ENCODE data around the gene CDK5RAP2. TPM values are rescaled to one million over a fixed set of nuclear protein-coding genes. Genes with fewer than 3 reads are reported as not detected.

CDK5RAP2 gene
- total RNA-seq, 1 experiment from 2014 or later, result 56.4 TPM

- H3K27ac ChIP-seq (ENCODE audit: insufficient read length, low read depth, low read length), result no peak overlapping the region
- no peaks in the 10 kb centered on the region for H3K4me1 ChIP-seq (ENCODE audit: insufficient read depth, low read length)
- H2BK120ac ChIP-seq (ENCODE audit: low read depth, low read length, poor library complexity, severe bottlenecking), result no peak overlapping the region
- H2AK5ac ChIP-seq (ENCODE audit: insufficient read length, low read length), result no peak overlapping the region
- no peaks in the 10 kb centered on the region for H3K27me3 Mint-ChIP-seq (ENCODE audit: low read depth)
- no peak overlapping the region for H4K8ac ChIP-seq (replicated peaks; ENCODE audit: insufficient read length, low read depth, low read length)
- H3K79me2 ChIP-seq (ENCODE audit: insufficient read depth, low read length), result no peaks in the 10 kb centered on the region
- H3K23me2 ChIP-seq (ENCODE audit: insufficient read length, low read depth, low read length, poor library complexity, severe bottlenecking), result no peaks in the 10 kb centered on the region
- peaks cover 17 to 45% (median 20%) of the 10 kb centered on the region in 3 experiments; a peak in 6 of 7 replicates for H3K36me3 Mint-ChIP-seq (ENCODE audit: insufficient read depth in 1 of 3, low read depth in 3 of 3)
- no peak for TF ChIP-seq CTCF (conservative IDR thresholded peaks at IDR 0.05)
- no peak overlapping the region for H2BK5ac ChIP-seq (ENCODE audit: insufficient read length, low read length)
- no peaks in the 10 kb centered on the region for H4K20me1 ChIP-seq (ENCODE audit: control insufficient read depth, insufficient read depth, insufficient read length)
- H3K14ac ChIP-seq (ENCODE audit: insufficient read depth, low read length), result no peak overlapping the region
- H3K27me3 ChIP-seq (ENCODE audit: insufficient read depth, low read length), result no peaks in the 10 kb centered on the region
- no peak overlapping the region for H4K91ac ChIP-seq (ENCODE audit: insufficient read length, low read depth, low read length)
- H3K4me2 ChIP-seq (ENCODE audit: insufficient read depth, insufficient read length, low read length), result no peak overlapping the region
- no peak overlapping the region for H3T11ph ChIP-seq (ENCODE audit: low read length)
- H3K4me3 Mint-ChIP-seq, result no peak overlapping the region
- H2AFZ ChIP-seq (ENCODE audit: low read length), result no peak overlapping the region
- no peak overlapping the region for H3K4ac ChIP-seq (ENCODE audit: low read depth, low read length)
- no peaks in the 10 kb centered on the region for H3K9me3 Mint-ChIP-seq
- no peak overlapping the region for H3K9ac ChIP-seq (ENCODE audit: extremely low read depth, insufficient read length, low read length)
- H2BK12ac ChIP-seq (ENCODE audit: insufficient read length, low read depth, low read length), result no peak overlapping the region
- no peaks in the 10 kb centered on the region for H3K9me3 ChIP-seq (ENCODE audit: control insufficient read depth, low read depth, low read length)
- no peak overlapping the region for H3K23ac ChIP-seq (ENCODE audit: insufficient read length, low read depth, low read length)
- no peak overlapping the region for H3K27ac Mint-ChIP-seq
- H2BK15ac ChIP-seq (ENCODE audit: low read depth, low read length), result no peak overlapping the region
- no peaks in the 10 kb centered on the region for H3K79me1 ChIP-seq (ENCODE audit: insufficient read depth, low read depth, low read length, poor library complexity, severe bottlenecking)
- no peak overlapping the region for H3K56ac ChIP-seq (ENCODE audit: insufficient read length, low read depth, low read length)
- peaks cover 9 to 14% of the 10 kb centered on the region in 2 experiments for H3K4me1 Mint-ChIP-seq
- WGBS (ENCODE audit: extremely low coverage, insufficient read length, low lambda C conversion rate), result no CpG with 5 or more reads among the region's 3 CpGs
- no peak overlapping the region for H2BK20ac ChIP-seq (ENCODE audit: low read depth, low read length, poor library complexity, severe bottlenecking)
- H4K5ac ChIP-seq (ENCODE audit: insufficient read length, low read depth, low read length), result no peak overlapping the region
- no peak overlapping the region for H3K18ac ChIP-seq (ENCODE audit: insufficient read length, low read depth, low read length)
- no peak for DNase-seq
Observed at GRCh38 chr9:120452631-120453030, 127.3 kb downstream of the CDK5RAP2 start.

Data from H9 (cell line).